Endothelial cell of umbilical vein (primary cell): ENCODE data around the gene NXPE3. TPM values are rescaled to one million over a fixed set of nuclear protein-coding genes. Genes with fewer than 3 reads are reported as not detected.

Experiments used
- Bru-seq: library from RNA; stranded (reverse); fragments of 400-500 nt; gene quantifications from one replicate; lab custom pipeline; 2021; lab: Mats Ljungman, UMichigan
- BruChase-seq, 2 experiments: library from RNA; stranded (reverse); fragments of 400-500 nt; gene quantifications; one replicate each; lab custom pipeline; 2021; lab: Mats Ljungman, UMichigan
- BruUV-seq: library from RNA; stranded (reverse); fragments of 400-500 nt; replicated peaks from 2 replicates; lab custom pipeline; 2021; lab: Mats Ljungman, UMichigan
- CTCF ChIA-PET: fragments of 300-600, 350-600 bp; sonication (Branson Sonifier 250); formaldehyde crosslinking; loops from one replicate; lab custom pipeline; 2021; ENCODE audit warnings: antibody characterized with exemption, inconsistent platforms; lab: Charles Lee
- POLR2A ChIA-PET: fragments of 300-600, 350-600 bp; sonication (Branson Sonifier 250); formaldehyde crosslinking; loops from one replicate; lab custom pipeline; 2021; ENCODE audit warnings: antibody characterized with exemption, inconsistent platforms; lab: Charles Lee
- DNase-seq: peaks from one replicate; pipeline ENCODE4 v3.0.0-alpha.2; 2011; ENCODE audit warnings: low read depth, low spot score
- FAIRE-seq: peaks from 2 replicates; lab custom pipeline; 2011; peaks lifted over from hg19 to GRCh38; lab: Jason Lieb, UNC
- H2AFZ ChIP-seq: 2 replicates; pipeline ENCODE4 v1.6.0; 2012; ENCODE audit warnings: low read depth, low read length, control low read depth, inconsistent platforms
- H3K27ac ChIP-seq: 2 replicates; pipeline ENCODE4 v1.5.1; 2011; ENCODE audit warnings: low read depth, mild to moderate bottlenecking, control low read depth, low read length, moderate library complexity; ENCODE audit not compliant: insufficient read depth
- H3K27me3 ChIP-seq, 2 experiments: 2 replicates each; pipeline versions ENCODE4 v1.6.0 to v1.6.1; 2011; ENCODE audit warnings: low read length in 2 of 2, mixed read lengths in 1 of 2; ENCODE audit not compliant: control insufficient read depth in 2 of 2, insufficient read depth in 2 of 2
- H3K36me3 ChIP-seq, 2 experiments: 2 replicates in 1 of 2; 3 replicates in 1 of 2; pipeline ENCODE4 v1.5.1; 2011; ENCODE audit warnings: low read length in 2 of 2, mild to moderate bottlenecking in 1 of 2, moderate library complexity in 1 of 2; ENCODE audit not compliant: control insufficient read depth in 2 of 2, insufficient read depth in 2 of 2; ENCODE audit errors: extremely low read depth in 1 of 2
- H3K4me1 ChIP-seq: 3 replicates; pipeline ENCODE4 v1.5.1; 2011; ENCODE audit warnings: mild to moderate bottlenecking, low read length; ENCODE audit not compliant: control insufficient read depth, insufficient read depth; ENCODE audit errors: extremely low read depth
- H3K4me2 ChIP-seq: 2 replicates; pipeline ENCODE4 v1.6.1; 2011; ENCODE audit warnings: low read length, control low read depth, mixed read lengths; ENCODE audit not compliant: insufficient read depth
- H3K4me3 ChIP-seq, 3 experiments: fragments of 200-600 bp in 1 of 3; sonication (generic), shearing (Covaris generic) in 1 of 3; replicated peaks in 1 of 3; 2 replicates each; pipeline ENCODE4 v1.5.1; 2011 to 2016; ENCODE audit warnings: control low read depth in 3 of 3, low read length in 3 of 3, mild to moderate bottlenecking in 2 of 3, inconsistent platforms in 1 of 3, low read depth in 1 of 3, moderate library complexity in 1 of 3; ENCODE audit not compliant: insufficient read depth in 1 of 3
- H3K79me2 ChIP-seq: 2 replicates; pipeline ENCODE4 v1.6.0; 2012; ENCODE audit warnings: low read length, inconsistent platforms; ENCODE audit not compliant: control insufficient read depth, insufficient read depth
- H3K9ac ChIP-seq: replicated peaks from 2 replicates; pipeline ENCODE3; 2011; ENCODE audit warnings: low read length, control low read depth; ENCODE audit not compliant: insufficient read depth; ENCODE audit errors: extremely low read depth
- H3K9me1 ChIP-seq: replicated peaks from 3 replicates; pipeline ENCODE4 v1.6.0; 2011; ENCODE audit warnings: mild to moderate bottlenecking, low read length; ENCODE audit not compliant: control insufficient read depth, insufficient read depth; ENCODE audit errors: extremely low read depth
- H3K9me3 ChIP-seq: replicated peaks from 2 replicates; pipeline ENCODE4 v1.5.1; 2012; ENCODE audit warnings: low read length, inconsistent platforms; ENCODE audit not compliant: control insufficient read depth, insufficient read depth
- H4K20me1 ChIP-seq: replicated peaks from 2 replicates; pipeline ENCODE3; 2011; ENCODE audit warnings: mild to moderate bottlenecking, low read length; ENCODE audit not compliant: control insufficient read depth, insufficient read depth; ENCODE audit errors: extremely low read depth
- CTCF ChIP-seq, 2 donors: IDR thresholded peaks; 1 replicate in 1 of 2; 2 replicates in 1 of 2; pipeline ENCODE4 v1.5.1; 2011; ENCODE audit warnings: low read length in 2 of 2, mild to moderate bottlenecking in 2 of 2, moderate library complexity in 2 of 2, control low read depth in 1 of 2, inconsistent platforms in 1 of 2, low read depth in 1 of 2; ENCODE audit not compliant: insufficient read depth in 1 of 2; ENCODE audit errors: extremely low read depth in 1 of 2
- GATA2 ChIP-seq: IDR thresholded peaks from 2 replicates; pipeline ENCODE4 v1.7.0; 2011; ENCODE audit warnings: low read depth, mild to moderate bottlenecking, moderate library complexity, mixed read lengths, low read length; ENCODE audit not compliant: insufficient read length, insufficient read depth
- JUN ChIP-seq: IDR thresholded peaks from 2 replicates; pipeline ENCODE4 v1.6.1; 2011; ENCODE audit warnings: borderline replicate concordance, low read depth; ENCODE audit not compliant: insufficient read length, insufficient read depth
- MYC ChIP-seq: IDR thresholded peaks from one replicate; pipeline ENCODE4 v1.6.1; 2011; ENCODE audit warnings: mild to moderate bottlenecking, low read depth, low read length
- POLR2AphosphoS5 ChIP-seq: IDR thresholded peaks from 2 replicates; pipeline ENCODE4 v1.6.1; 2012; ENCODE audit warnings: low read depth, mild to moderate bottlenecking, control low read depth, low read length, moderate library complexity; ENCODE audit not compliant: insufficient read depth
- dilution Hi-C: fragments of 300-500 bp; cut with MboI; formaldehyde crosslinking; loops from one replicate; pipeline ENCODE4 v1.15.0; 2019; ENCODE audit warnings: low sequenced_read_pairs; ENCODE audit not compliant: extremely low pct_ligation_motif_present
- intact Hi-C: fragments of 100-400 bp; cut with micrococcal nuclease; formaldehyde crosslinking; loops from one replicate; pipeline ENCODE4 v1.10.0; 2022
- long read RNA-seq: library from polyadenylated mRNA; stranded (forward); transcript quantifications from one replicate; pipeline ENCODE4 v2.0.0, GENCODE V29; 2021
- polyA minus RNA-seq, 3 experiments: library from RNA; depleted of rRNA, polyadenylated mRNA; stranded (reverse); fragments of >200 nt; gene quantifications; 1 replicate in 1 of 3; 2 replicates in 2 of 3; pipeline ENCODE4 v1.2.3, GENCODE V29; 2011
- polyA plus RNA-seq, 4 experiments: library from polyadenylated mRNA; depleted of rRNA in 3 of 4; stranded (reverse) in 3 of 4; unstranded in 1 of 4; fragments of >200 nt; gene quantifications; 2 replicates each; pipeline versions ENCODE4 v1.2.1 to v1.2.3, GENCODE V29; 2011 to 2012; ENCODE audit warnings: missing spikeins in 1 of 4
- total RNA-seq: library from RNA; stranded (reverse); gene quantifications from 2 replicates; pipeline ENCODE4 v1.2.3, GENCODE V29; 2021

Gene NXPE3
- total RNA-seq (19.9 and 20.3 TPM in 2 replicates), polyA plus RNA-seq (12.3 and 13.7 TPM in 2 replicates), polyA minus RNA-seq (44.6 and 53.4 TPM in 2 replicates), Bru-seq, nascent RNA (percentile 66 among the genes with signal in this experiment), BruChase-seq, experiment 1, labeled RNA remaining after a 6-hour chase (percentile 80 among the genes with signal in this experiment), BruChase-seq, experiment 2, labeled RNA remaining after a 2-hour chase (percentile 71 among the genes with signal in this experiment)
- 17.0 and 17.9 TPM in 2 replicates for polyA plus RNA-seq (2011; cell fraction: cytosol; rRNA removed)
- 11.0 and 12.3 TPM in 2 replicates for polyA plus RNA-seq (2011; cell fraction: nucleus; rRNA removed)
- polyA plus RNA-seq (2012) = 20.4 and 24.4 TPM in 2 replicates
- 4.0 TPM for polyA minus RNA-seq (2011; cell fraction: cytosol; rRNA and poly(A)+ RNA removed)
- 12.6 TPM in 2 replicates for polyA minus RNA-seq (2011; cell fraction: nucleus; rRNA and poly(A)+ RNA removed)
- long read RNA-seq, full-length matches to known transcripts = 16 of 54 reads
- long read RNA-seq, partial matches to known transcripts = 6 of 54 reads
- long read RNA-seq, other reads (novel, unspliced or antisense) = 32 of 54 reads

GRCh38 chr3:101779047-101779821, at the start of gene NXPE3:
NXPE3 (plus strand) TSS chr3:101779211; CDS start chr3:101785597, 6,386 bp downstream.
- BruUV-seq = no TSS peak
- H4K20me1 ChIP-seq = no peaks in the 10 kb centered on the region
- ChIA-PET POLR2A (interaction anchor here (0.8 to 1.0 kb wide), 2 partner anchors 70 to 446 kb away, joined by 3 to 5 read pairs; partner anchors contain the start of gene NFKBIZ), CTCF (interaction anchor here (0.9 to 1.6 kb wide), 3 partner anchors 23 to 446 kb away, joined by 4 to 7 read pairs (median 4); partner anchors contain the start of gene CEP97)
- peaks cover 0 to 4% of the 10 kb centered on the region in 2 experiments for H3K36me3 ChIP-seq
- no peaks in the 10 kb centered on the region for H3K27me3 ChIP-seq
- FAIRE-seq = peak; percentile 84
- H3K4me1 ChIP-seq = peaks cover 24% of the 10 kb centered on the region
- H3K27ac ChIP-seq = peak within 1 kb of the TSS; percentile 54
- peak within 1 kb of the TSS; percentile 81 for H2AFZ ChIP-seq
- H3K9me1 ChIP-seq = no peaks in the 10 kb centered on the region
- H3K79me2 ChIP-seq = peaks cover 8% of the 10 kb centered on the region
- intact Hi-C loops = loop anchor here (2.0 kb wide), 1 partner anchor 54 kb away; the partner anchor contains the start of gene CEP97
- H3K4me2 ChIP-seq = peak within 1 kb of the TSS; percentile 90
- peak within 1 kb of the TSS; percentile 56 to 88 (median 78) for H3K4me3 ChIP-seq
- DNase-seq = peak; percentile 90
- H3K9me3 ChIP-seq = no peaks in the 10 kb centered on the region
- dilution Hi-C loops = no loop called here
- TF ChIP-seq JUN (no peak), GATA2 (peak; percentile 31)
- peak within 1 kb of the TSS; percentile 64 for H3K9ac ChIP-seq

GRCh38 chr3:101729586-101729985, 49.4 kb upstream of the NXPE3 start:
- TF ChIP-seq GATA2 (no peak), POLR2AphosphoS5 (no peak), CTCF (IDR thresholded peaks at IDR 0.05; ENCODE audit: extremely low read depth in 1 of 2, insufficient read depth in 1 of 2, low read depth in 1 of 2, low read length in 2 of 2) (no peak), MYC (no peak)
- intact Hi-C loops = no loop called here
- CTCF ChIA-PET = no interaction called here

More at GRCh38 chr3:101729586-101729985, 49.4 kb upstream of the NXPE3 start:
- Histone ChIP-seq H3K79me2 (peaks cover 18% of the 10 kb centered on the region), H3K27me3 (no peaks in the 10 kb centered on the region), H4K20me1 (no peaks in the 10 kb centered on the region), H2AFZ (no peak overlapping the region), H3K4me3 (no peak overlapping the region), H3K9ac (no peak overlapping the region), H3K9me1 (no peaks in the 10 kb centered on the region), H3K9me3 (no peaks in the 10 kb centered on the region), H3K27ac (no peak overlapping the region), H3K4me1 (peaks cover 23% of the 10 kb centered on the region), H3K4me2 (no peak overlapping the region), H3K36me3 (peaks cover 4 to 22% of the 10 kb centered on the region in 2 experiments)
- dilution Hi-C loops = no loop called here
- no TSS peak for BruUV-seq
- DNase-seq (no peak), FAIRE-seq (peak; percentile 40)
- POLR2A ChIA-PET = no interaction called here
